Chondrocyte (in vitro differentiated cells): ENCODE data around the gene TNIK. TPM values are rescaled to one million over a fixed set of nuclear protein-coding genes. Genes with fewer than 3 reads are reported as not detected.

Experiments
- DNase-seq: peaks from one replicate; pipeline ENCODE4 v3.0.0; 2021; ENCODE audit warnings: mixed read lengths, low spot score
- H3K27ac Mint-ChIP-seq: one replicate; pipeline ENCODE4 v1.8.0; 2021; ENCODE audit warnings: mild to moderate bottlenecking, moderate library complexity, mixed read lengths; ENCODE audit not compliant: unreplicated experiment
- H3K27me3 Mint-ChIP-seq: 2 replicates; pipeline ENCODE4 v1.8.0; 2021; ENCODE audit warnings: low read depth, mixed read lengths
- H3K36me3 Mint-ChIP-seq: 2 replicates; pipeline ENCODE4 v1.8.0; 2021; ENCODE audit warnings: low read depth, mixed read lengths
- H3K4me1 Mint-ChIP-seq: 2 replicates; pipeline ENCODE4 v1.8.0; 2021; ENCODE audit warnings: low read depth, mild to moderate bottlenecking, mixed read lengths
- H3K4me3 Mint-ChIP-seq: one replicate; pipeline ENCODE4 v1.8.0; 2021; ENCODE audit warnings: mild to moderate bottlenecking, moderate library complexity, mixed read lengths; ENCODE audit not compliant: unreplicated experiment
- H3K9me3 Mint-ChIP-seq: 2 replicates; pipeline ENCODE4 v1.8.0; 2021; ENCODE audit warnings: low read depth, mixed read lengths
- CTCF ChIP-seq: fragments of 200-600 bp; sonication (generic); IDR thresholded peaks from 2 replicates; pipeline ENCODE4 v1.5.0; 2021; ENCODE audit warnings: antibody characterized with exemption, mild to moderate bottlenecking, moderate library complexity
- total RNA-seq: library from RNA; stranded (reverse); gene quantifications from 3 replicates; pipeline ENCODE4 v1.2.1, GENCODE V29; 2021

Gene TNIK
- total RNA-seq, 1 donor from 2014 or later, result 17.5 TPM

GRCh38 chr3:171407759-171408158 lies 52.4 kb downstream of the TNIK start:
- Mint-ChIP-seq H3K27me3 (no peaks in the 10 kb centered on the region), H3K27ac (peak overlapping the region; percentile 60), H3K4me1 (peaks cover 33% of the 10 kb centered on the region), H3K36me3 (no peaks in the 10 kb centered on the region), H3K9me3 (peaks cover 5% of the 10 kb centered on the region), H3K4me3 (no peak overlapping the region)
- DNase-seq, result no peak
- no peak for TF ChIP-seq CTCF

- H3K27me3 Mint-ChIP-seq, result no peaks in the 10 kb centered on the region
- no peak for TF ChIP-seq CTCF
- peaks cover 8% of the 10 kb centered on the region for H3K9me3 Mint-ChIP-seq
- no peaks in the 10 kb centered on the region for H3K36me3 Mint-ChIP-seq
- H3K4me3 Mint-ChIP-seq, result peak overlapping the region; percentile 46
- H3K4me1 Mint-ChIP-seq, result peaks cover 39% of the 10 kb centered on the region
- H3K27ac Mint-ChIP-seq, result peak overlapping the region; percentile 88
- DNase-seq, result no peak
These were observed 55.7 kb downstream of the TNIK start for GRCh38 chr3:171404376-171404967.

- TF ChIP-seq CTCF, result no peak
- no peaks in the 10 kb centered on the region for H3K36me3 Mint-ChIP-seq
- DNase-seq, result no peak
- no peaks in the 10 kb centered on the region for H3K27me3 Mint-ChIP-seq
- H3K4me1 Mint-ChIP-seq, result peaks cover 47% of the 10 kb centered on the region
- H3K4me3 Mint-ChIP-seq, result no peak overlapping the region
- H3K9me3 Mint-ChIP-seq, result peaks cover 8% of the 10 kb centered on the region
- no peak overlapping the region for H3K27ac Mint-ChIP-seq
These were observed 57.9 kb downstream of the TNIK start for GRCh38 chr3:171402281-171402680.

- H3K9me3 Mint-ChIP-seq, result peaks cover 4% of the 10 kb centered on the region
- H3K4me3 Mint-ChIP-seq, result no peak overlapping the region
- no peak overlapping the region for H3K27ac Mint-ChIP-seq
- H3K36me3 Mint-ChIP-seq, result no peaks in the 10 kb centered on the region
- TF ChIP-seq CTCF, result no peak
- no peak for DNase-seq
- H3K27me3 Mint-ChIP-seq, result no peaks in the 10 kb centered on the region
- H3K4me1 Mint-ChIP-seq, result peaks cover 49% of the 10 kb centered on the region
These were observed 58.8 kb downstream of the TNIK start for GRCh38 chr3:171401432-171401831.

GRCh38 chr3:171399842-171400241 lies 60.4 kb downstream of the TNIK start:
- no peak for TF ChIP-seq CTCF
- DNase-seq, result no peak
- Mint-ChIP-seq H3K9me3 (peaks cover 4% of the 10 kb centered on the region), H3K4me1 (peaks cover 57% of the 10 kb centered on the region), H3K27me3 (no peaks in the 10 kb centered on the region), H3K27ac (no peak overlapping the region), H3K4me3 (no peak overlapping the region), H3K36me3 (no peaks in the 10 kb centered on the region)
